RPMI8226 (cell line): Measurements from ENCODE around the gene NFAT5.
"Not testable (repeated sequence)": the region's sequence is repeated elsewhere in the genome, so short reads cannot be mapped to it uniquely, and the experiment has no call there.

Source experiments
- DNase-seq: peaks from one replicate; pipeline ENCODE4 v3.0.0-alpha.2; 2015

Gene NFAT5

DNA sequence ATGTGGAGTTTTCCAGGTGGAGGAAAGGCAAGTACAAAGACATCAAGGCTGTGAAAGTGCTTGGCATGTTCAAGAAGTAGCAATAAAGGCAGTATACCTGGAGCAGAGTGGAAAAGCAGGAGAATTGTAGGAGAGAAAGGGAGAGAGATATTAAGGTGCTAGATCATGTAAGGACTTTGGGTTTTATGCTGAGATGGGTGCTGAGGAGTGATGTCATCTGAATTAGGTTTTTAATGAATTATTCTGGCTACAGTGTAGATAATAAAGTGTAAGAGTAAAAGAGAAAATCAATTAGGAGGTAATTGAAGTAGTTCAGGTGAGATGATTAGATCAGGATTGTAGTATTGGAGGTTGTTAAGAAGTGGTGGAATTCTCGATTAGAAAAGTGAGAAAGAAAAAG, 34.0 kb downstream of the NFAT5 start:
- DNase-seq = no peak

DNA sequence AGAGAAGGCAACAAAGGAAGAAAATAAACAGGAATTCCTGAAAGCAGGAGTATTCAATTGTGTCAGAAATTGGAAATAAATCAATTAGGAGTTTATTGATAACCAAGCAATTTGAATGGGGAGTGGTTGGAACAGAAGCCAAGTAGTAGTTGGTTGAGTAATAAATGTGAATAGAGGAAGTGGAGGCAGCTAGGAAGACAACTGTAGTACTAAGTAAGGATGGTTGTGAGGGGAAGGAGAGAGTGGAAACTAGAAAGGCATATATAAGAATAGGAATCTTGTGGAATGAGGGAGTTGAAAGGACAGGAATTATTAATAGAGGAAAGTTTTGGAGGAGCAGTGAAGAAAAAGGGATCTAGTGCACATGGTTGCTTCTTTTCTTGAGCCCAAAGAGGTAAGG, 34.4 kb downstream of the NFAT5 start:
- DNase-seq = no peak

DNA sequence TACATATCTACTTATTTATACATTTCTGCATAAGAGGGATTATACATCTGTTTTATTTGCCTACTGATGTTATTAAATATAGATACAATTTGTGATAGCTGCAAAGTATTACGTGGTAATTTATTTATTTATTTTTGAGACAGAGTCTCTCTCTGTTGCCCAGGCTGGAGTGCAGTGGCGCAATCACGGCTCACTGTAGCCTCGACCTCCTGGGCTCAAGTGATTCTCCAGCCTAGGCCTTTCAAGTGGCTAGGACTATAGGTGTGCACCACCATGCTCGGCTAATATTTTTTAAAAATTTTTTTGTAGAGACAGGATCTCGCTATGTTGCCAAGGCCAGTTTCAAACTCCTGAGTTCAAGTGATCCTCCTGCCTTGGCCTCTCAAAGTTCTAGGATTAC, 35.5 kb downstream of the NFAT5 start:
- DNase-seq = no peak

GRCh38 chr16:69606985-69607384, 41.2 kb downstream of the NFAT5 start:
- DNase-seq = no peak

- DNase-seq = no peak
These were observed 41.9 kb downstream of the NFAT5 start for GRCh38 chr16:69607674-69608073.

- no peak for DNase-seq
These were observed 44.6 kb downstream of the NFAT5 start for GRCh38 chr16:69610356-69610755.

DNA sequence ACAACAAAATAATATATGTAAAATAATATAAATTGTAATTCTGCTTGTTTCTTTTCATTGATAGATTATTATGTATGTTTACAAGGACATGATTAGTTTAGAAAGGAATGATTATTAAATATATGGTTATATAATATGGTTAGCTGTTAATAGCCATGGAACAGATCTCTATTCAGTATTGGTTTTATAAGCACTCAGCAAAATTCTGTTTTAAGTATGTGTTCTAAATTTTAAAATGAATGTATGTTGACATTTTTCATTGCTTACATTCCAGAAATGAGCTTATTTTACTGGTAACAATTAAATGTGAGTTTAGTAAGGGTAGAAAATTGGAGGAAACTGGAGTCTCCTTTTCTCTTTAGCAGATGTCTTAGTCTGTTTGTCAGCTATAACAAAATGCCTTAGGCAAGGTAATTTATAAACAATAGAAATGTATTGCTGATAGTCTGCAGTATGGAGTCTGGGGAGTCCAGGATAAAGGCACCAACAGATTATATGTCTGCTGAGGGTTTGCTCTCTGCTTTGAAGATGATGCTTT, 45.4 kb downstream of the NFAT5 start:
- DNase-seq = no peak

GRCh38 chr16:69613378-69614154, 47.8 kb downstream of the NFAT5 start:
- DNase-seq = no peak

GRCh38 chr16:69615528-69615927, 49.8 kb downstream of the NFAT5 start:
- no peak for DNase-seq

- no peak for DNase-seq
These were observed 50.3 kb downstream of the NFAT5 start for GRCh38 chr16:69616082-69616481.

- DNase-seq = no peak
These were observed 52.5 kb downstream of the NFAT5 start for GRCh38 chr16:69618307-69618706.

GRCh38 chr16:69618721-69619120, 53.0 kb downstream of the NFAT5 start:
- DNase-seq = no peak

- DNase-seq = no peak
These were observed 53.7 kb downstream of the NFAT5 start for GRCh38 chr16:69619514-69619913.

- no peak for DNase-seq
These were observed 54.8 kb downstream of the NFAT5 start for GRCh38 chr16:69620573-69620972.

DNA sequence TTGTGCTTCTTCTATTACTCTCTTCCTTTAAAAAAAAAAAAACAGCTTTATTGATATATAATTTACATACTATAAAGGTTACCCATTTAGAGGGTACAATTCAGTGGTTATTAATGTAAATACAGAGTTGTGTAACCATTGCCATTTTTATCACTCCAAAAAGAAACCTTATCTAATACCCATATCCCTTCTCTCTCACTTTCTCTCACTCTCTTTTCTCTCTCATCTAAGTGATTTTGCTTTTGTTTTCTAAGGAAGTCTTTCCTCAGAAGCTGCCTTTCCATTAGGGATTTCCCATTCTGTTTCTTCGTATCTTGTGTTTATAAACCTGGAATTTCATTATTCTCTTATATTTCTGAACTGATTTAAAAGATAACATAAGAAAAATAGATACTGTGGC, 55.5 kb downstream of the NFAT5 start:
- no peak for DNase-seq

- no peak for DNase-seq
These were observed 60.5 kb downstream of the NFAT5 start for GRCh38 chr16:69626256-69626655.

DNA sequence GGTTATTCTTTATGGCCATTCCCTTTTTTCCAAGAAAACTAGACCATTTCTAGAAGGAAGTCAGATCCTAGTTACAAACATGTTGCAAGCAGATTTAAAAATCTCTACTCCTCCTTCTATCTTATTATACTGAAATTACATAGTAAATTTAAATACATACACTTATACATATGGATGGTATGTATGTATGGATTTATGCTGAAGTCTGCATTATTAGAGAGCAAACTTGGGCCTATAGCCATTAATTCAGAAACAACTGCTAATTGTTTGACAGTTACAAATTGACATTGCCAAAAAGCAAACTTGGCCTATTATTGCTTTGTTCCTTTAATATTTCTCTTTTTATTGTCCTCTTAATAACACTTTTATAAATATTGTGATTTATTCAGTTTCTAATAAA, 67.1 kb downstream of the NFAT5 start:
- DNase-seq = no peak

DNA sequence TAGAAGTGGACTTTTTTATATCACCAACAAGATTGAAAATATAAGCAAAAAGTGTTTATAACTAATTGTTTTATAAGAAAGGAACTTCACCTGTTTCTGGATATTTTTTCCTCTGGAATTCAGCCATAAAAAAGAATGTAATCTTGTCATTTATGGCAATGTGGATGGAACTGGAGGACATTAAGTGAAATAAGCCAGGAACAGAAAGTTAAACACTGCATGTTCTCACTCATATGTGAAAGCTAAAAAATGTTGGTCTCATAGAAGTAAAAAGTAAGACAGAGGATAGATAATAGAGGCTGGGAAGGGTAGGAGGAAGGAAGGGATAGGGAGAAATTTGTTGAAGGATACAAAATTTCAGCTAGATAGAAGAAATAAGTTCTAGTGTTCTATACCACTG, 67.6 kb downstream of the NFAT5 start:
- DNase-seq = no peak

DNA sequence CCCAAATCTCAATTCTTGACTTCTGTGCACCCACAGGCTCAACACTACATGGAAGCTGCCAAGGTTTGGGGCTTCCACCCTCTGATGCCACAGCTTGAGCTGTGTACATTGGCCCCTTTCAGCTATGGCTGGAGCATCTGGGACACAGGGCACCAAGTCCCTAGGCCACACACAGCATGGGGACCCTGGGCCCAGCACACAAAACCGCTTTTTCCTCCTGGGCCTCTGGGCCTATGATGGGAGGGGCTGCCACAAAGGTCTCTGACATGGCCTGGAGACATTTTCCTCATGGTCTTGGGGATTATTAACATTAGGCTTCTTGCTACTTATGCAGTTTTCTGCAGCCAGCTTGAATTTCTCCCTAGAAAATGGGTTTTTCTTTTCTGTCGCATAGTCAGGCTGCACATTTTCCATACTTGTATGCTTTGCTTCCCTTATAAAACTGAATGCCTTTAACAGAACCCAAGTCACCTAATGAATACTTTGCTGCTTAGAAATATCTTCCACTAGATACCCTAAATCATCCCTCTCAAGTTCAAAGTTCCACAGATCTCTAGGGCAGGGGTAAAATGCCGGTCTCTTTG, 70.9 kb downstream of the NFAT5 start:
- DNase-seq = not testable (repeated sequence)

DNA sequence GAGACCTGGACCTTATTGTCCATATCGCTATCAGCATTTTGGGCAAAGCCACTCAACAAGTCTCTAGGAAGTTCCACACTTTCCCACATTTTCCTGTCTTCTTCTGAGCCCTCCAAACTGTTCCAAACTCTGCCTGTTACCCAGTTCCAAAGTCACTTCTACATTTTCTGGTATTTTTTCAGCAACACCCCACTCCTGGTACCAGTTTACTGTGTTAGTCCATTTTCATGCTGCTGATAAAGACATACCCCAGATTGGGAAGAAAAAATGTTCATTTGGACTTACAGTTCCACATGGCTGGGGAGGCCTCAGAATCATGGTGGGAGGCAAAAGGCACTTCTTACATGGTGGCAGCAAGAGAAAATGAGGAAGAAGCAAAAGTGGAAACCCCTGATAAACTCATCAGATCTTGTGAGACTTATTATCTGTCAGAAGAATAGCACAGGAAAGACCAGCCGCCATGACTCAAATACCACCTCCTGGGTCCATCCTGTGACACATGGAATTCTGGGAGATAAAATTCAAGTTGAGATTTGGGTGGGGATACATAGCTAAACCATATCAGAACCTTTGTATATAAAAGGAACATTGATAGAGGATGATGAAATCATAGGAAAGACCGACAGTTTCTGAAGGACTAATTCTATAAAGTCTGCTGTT, 71.6 kb downstream of the NFAT5 start:
- DNase-seq = not testable (repeated sequence)

DNA sequence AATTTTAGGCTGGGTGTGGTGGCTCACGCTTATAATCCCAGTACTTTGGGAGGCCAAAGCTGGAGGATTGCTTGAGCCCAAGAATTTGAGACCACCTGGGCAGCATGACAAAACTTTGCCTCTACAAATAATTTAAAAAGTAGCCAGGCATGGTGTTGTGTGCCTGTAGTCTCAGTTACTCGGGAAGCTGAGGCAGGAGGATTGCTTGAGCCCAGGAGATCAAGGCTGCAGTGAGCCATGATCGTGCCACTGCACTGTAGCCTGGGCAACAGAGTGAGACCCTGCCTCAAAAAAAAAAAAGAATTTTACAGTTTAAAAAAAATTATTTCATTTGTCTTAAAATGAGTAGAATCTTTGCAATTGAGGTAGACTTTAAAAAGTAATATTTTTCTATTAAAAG, 78.2 kb downstream of the NFAT5 start:
- not testable (repeated sequence) for DNase-seq

DNA sequence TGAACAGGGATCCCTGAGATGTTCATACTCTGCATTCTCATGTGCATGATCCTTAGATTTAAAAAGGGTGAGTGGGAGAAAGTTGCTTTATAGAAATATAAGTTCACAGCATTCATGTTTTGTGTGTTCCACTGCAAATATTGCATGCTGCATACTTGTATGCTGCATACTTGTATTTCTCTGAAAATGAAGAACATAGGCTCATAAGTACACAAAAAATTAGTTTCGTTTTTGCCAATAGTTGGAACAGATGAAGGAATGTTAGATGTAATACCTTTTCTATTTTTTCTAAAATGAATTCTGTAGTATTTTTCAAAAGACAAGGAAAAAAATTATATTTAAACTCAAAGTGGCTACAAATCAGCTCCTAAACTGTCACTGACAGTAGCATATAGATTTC, 79.0 kb downstream of the NFAT5 start:
- no peak for DNase-seq

DNA sequence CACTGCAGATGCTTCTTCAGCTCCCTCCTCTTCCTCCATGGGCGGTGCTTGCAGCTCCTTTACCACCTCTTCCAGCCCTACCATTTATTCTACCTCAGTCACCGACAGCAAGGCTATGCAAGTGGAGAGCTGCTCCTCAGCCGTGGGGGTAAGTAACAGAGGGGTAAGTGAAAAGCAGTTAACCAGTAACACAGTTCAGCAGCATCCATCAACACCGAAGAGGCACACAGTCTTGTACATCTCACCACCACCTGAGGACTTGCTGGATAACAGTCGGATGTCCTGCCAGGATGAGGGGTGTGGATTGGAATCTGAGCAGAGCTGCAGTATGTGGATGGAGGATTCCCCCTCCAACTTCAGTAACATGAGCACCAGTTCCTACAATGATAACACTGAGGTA, 81.3 kb downstream of the NFAT5 start:
- DNase-seq = no peak

GRCh38 chr16:69651217-69651616, 85.5 kb downstream of the NFAT5 start:
- no peak for DNase-seq
